HUES48 (cell line): ENCODE measurements around the gene ACTRT2.

Experiments
- H3K27ac ChIP-seq: one replicate; pipeline ENCODE4 v1.7.0; 2013; ENCODE audit warnings: low read depth, low read length, inconsistent platforms
- H3K27me3 ChIP-seq: 2 replicates; pipeline ENCODE4 v1.6.1; 2013; ENCODE audit warnings: mild to moderate bottlenecking, low read length; ENCODE audit not compliant: control insufficient read depth, insufficient read depth
- H3K36me3 ChIP-seq: 2 replicates; pipeline ENCODE4 v1.6.1; 2013; ENCODE audit warnings: low read length; ENCODE audit not compliant: control insufficient read depth, insufficient read depth
- H3K4me1 ChIP-seq: 2 replicates; pipeline ENCODE4 v1.6.1; 2013; ENCODE audit warnings: mild to moderate bottlenecking, low read length; ENCODE audit not compliant: control insufficient read depth, insufficient read depth
- H3K4me3 ChIP-seq: 2 replicates; pipeline ENCODE4 v1.5.1; 2013; ENCODE audit warnings: mild to moderate bottlenecking, low read depth, low read length
- H3K9ac ChIP-seq: 2 replicates; pipeline ENCODE4 v1.6.1; 2013; ENCODE audit warnings: mild to moderate bottlenecking, low read depth, low read length, moderate library complexity
- H3K9me3 ChIP-seq: 2 replicates; pipeline ENCODE4 v1.6.1; 2013; ENCODE audit warnings: low read length; ENCODE audit not compliant: control insufficient read depth, insufficient read depth

The ACTRT2 gene

DNA sequence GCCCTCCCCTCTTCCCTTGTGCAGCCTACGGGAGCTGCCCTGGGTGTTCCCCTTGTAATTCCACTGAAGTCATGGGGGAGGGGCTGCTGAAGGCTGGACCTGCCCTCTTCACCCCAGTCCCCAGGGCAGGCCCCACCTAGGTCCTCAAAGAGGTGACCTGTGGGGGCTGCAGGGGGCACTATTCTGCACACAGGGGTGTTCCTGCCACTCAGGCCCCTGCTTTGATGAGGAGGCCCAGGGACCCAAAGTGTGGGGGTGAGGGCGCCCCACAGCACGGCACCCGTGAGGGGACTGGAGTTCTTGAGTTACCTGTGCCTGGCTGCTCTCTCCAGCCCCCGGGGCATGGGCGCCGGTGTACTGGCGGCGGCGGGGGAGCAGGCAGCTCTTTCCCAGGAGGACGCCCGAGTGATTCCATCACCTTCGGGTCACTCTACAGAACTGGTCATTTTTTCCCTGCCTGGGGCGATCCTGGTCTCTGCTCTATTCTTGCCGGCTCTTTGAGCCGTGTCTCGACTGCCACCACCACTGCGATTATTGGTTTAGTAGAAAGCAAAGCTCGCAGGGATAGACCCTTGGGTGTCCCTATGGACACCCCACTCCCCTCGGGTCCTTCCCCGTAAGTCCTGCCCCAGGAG lies 40.8 kb downstream of the ACTRT2 start:
- Histone ChIP-seq H3K4me1 (peaks cover 5% of the 10 kb centered on the region; the same call in 1 of the 2 replicates), H3K9me3 (no peaks in the 10 kb centered on the region), H3K9ac (no peak overlapping the region), H3K36me3 (no peaks in the 10 kb centered on the region), H3K27ac (no peak overlapping the region), H3K4me3 (peak overlapping the region; percentile 20), H3K27me3 (peaks cover 86% of the 10 kb centered on the region)

- Histone ChIP-seq H3K4me1 (peaks cover 5% of the 10 kb centered on the region; the same call in 1 of the 2 replicates), H3K36me3 (no peaks in the 10 kb centered on the region), H3K9me3 (no peaks in the 10 kb centered on the region), H3K27ac (no peak overlapping the region), H3K4me3 (peak overlapping the region; percentile 57), H3K27me3 (peaks cover 86% of the 10 kb centered on the region), H3K9ac (no peak overlapping the region)
Measured at GRCh38 chr1:3062616-3063378, 41.5 kb downstream of the ACTRT2 start.

- peaks cover 87% of the 10 kb centered on the region for H3K27me3 ChIP-seq
- no peaks in the 10 kb centered on the region for H3K36me3 ChIP-seq
- no peak overlapping the region for H3K27ac ChIP-seq
- H3K9ac ChIP-seq, result no peak overlapping the region
- peaks cover 5% of the 10 kb centered on the region; the same call in 1 of the 2 replicates for H3K4me1 ChIP-seq
- peak overlapping the region; percentile 57 for H3K4me3 ChIP-seq
- no peaks in the 10 kb centered on the region for H3K9me3 ChIP-seq
Measured at GRCh38 chr1:3063379-3064295, 42.4 kb downstream of the ACTRT2 start.

GRCh38 chr1:3064296-3064850 lies 43.1 kb downstream of the ACTRT2 start:
- Histone ChIP-seq H3K4me3 (no peak overlapping the region), H3K9me3 (no peaks in the 10 kb centered on the region), H3K27ac (no peak overlapping the region), H3K9ac (no peak overlapping the region), H3K4me1 (peaks cover 5% of the 10 kb centered on the region; the same call in 1 of the 2 replicates), H3K27me3 (peaks cover 92% of the 10 kb centered on the region), H3K36me3 (no peaks in the 10 kb centered on the region)

- H3K4me1 ChIP-seq, result peaks cover 5% of the 10 kb centered on the region; the same call in 1 of the 2 replicates
Measured at GRCh38 chr1:3064901-3065300, 43.6 kb downstream of the ACTRT2 start.

GRCh38 chr1:3065396-3065795 lies 44.1 kb downstream of the ACTRT2 start:
- H3K9me3 ChIP-seq, result no peaks in the 10 kb centered on the region
- H3K9ac ChIP-seq, result no peak overlapping the region

More at GRCh38 chr1:3064901-3065300, 43.6 kb downstream of the ACTRT2 start:
- no peak overlapping the region for H3K9ac ChIP-seq
- H3K4me3 ChIP-seq, result no peak overlapping the region
- H3K9me3 ChIP-seq, result no peaks in the 10 kb centered on the region
- no peak overlapping the region for H3K27ac ChIP-seq
- no peaks in the 10 kb centered on the region for H3K36me3 ChIP-seq
- peaks cover 97% of the 10 kb centered on the region for H3K27me3 ChIP-seq

GRCh38 chr1:3065797-3066196 lies 44.5 kb downstream of the ACTRT2 start:
- Histone ChIP-seq H3K4me3 (no peak overlapping the region), H3K27me3 (peaks cover 95% of the 10 kb centered on the region), H3K9me3 (no peaks in the 10 kb centered on the region), H3K9ac (no peak overlapping the region), H3K4me1 (peaks cover 6% of the 10 kb centered on the region; the same call in 1 of the 2 replicates), H3K27ac (no peak overlapping the region), H3K36me3 (no peaks in the 10 kb centered on the region)

More at GRCh38 chr1:3065396-3065795, 44.1 kb downstream of the ACTRT2 start:
- H3K4me1 ChIP-seq, result peaks cover 5% of the 10 kb centered on the region; the same call in 1 of the 2 replicates
- no peak overlapping the region for H3K27ac ChIP-seq
- no peak overlapping the region for H3K4me3 ChIP-seq
- H3K27me3 ChIP-seq, result peaks cover 95% of the 10 kb centered on the region
- H3K36me3 ChIP-seq, result no peaks in the 10 kb centered on the region

GRCh38 chr1:3066250-3066711 lies 45.0 kb downstream of the ACTRT2 start:
- Histone ChIP-seq H3K27me3 (peaks cover 95% of the 10 kb centered on the region), H3K27ac (no peak overlapping the region), H3K9me3 (no peaks in the 10 kb centered on the region), H3K36me3 (no peaks in the 10 kb centered on the region), H3K9ac (no peak overlapping the region), H3K4me1 (peaks cover 11% of the 10 kb centered on the region; the same call in 1 of the 2 replicates), H3K4me3 (no peak overlapping the region)

DNA sequence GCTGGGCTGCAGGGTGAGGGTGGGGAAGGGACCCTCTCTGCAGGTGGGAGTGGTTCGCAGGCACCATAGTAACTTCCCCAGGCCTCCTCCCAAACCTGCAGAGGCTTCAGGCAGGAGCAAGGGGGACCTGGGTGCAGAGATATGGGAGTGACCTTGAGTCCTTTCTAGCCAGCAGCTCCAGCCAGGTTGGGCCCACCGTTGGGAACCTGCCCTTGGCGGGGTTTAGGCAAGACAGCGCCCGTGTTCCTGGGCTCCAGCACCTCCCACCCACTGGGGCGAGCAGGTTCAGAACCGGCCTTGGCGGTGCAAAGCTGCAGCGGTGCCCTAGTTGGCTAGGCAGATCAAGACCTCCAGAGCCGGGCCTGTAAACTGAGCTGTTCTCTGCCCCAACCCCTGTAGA lies 45.6 kb downstream of the ACTRT2 start:
- H3K9ac ChIP-seq, result no peak overlapping the region
- H3K9me3 ChIP-seq, result no peaks in the 10 kb centered on the region
- no peak overlapping the region for H3K4me3 ChIP-seq
- peaks cover 17% of the 10 kb centered on the region; the same call in 1 of the 2 replicates for H3K4me1 ChIP-seq
- H3K27me3 ChIP-seq, result peaks cover 95% of the 10 kb centered on the region
- H3K36me3 ChIP-seq, result no peaks in the 10 kb centered on the region
- H3K27ac ChIP-seq, result no peak overlapping the region

DNA sequence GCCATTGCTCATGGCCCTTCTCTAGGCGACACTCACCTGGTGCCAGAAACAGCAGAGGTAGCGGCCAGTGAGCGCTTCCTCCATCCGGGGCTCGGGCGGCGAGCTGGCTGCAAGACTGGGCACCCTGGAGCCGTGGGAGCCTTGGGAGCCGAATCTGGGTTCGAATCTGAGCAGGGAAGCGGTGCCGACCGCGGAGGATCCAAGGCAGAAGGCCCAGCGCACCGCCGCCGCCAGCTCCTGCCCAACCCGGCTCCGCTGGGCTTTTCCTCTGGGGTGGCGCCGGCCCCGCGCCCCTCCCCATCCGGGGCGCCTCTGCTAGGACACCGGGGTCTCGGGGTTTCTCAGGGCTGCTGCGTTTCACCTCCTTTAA lies 46.0 kb downstream of the ACTRT2 start:
- Histone ChIP-seq H3K9me3 (no peaks in the 10 kb centered on the region), H3K4me3 (peak overlapping the region; percentile 43; the same call in 1 of the 2 replicates), H3K4me1 (peaks cover 21% of the 10 kb centered on the region), H3K36me3 (no peaks in the 10 kb centered on the region), H3K27ac (no peak overlapping the region), H3K27me3 (peaks cover 95% of the 10 kb centered on the region), H3K9ac (no peak overlapping the region)
